ENCODE measurements around the gene HLA-DMB. TPM values are rescaled to one million over a fixed set of nuclear protein-coding genes. Genes with fewer than 3 reads are reported as not detected.

HLA-DMB gene
- polyA plus RNA-seq, 1 donor from 2014 or later: 771 TPM

GRCh38 chr6:32886681-32887383 lies 54.0 kb downstream of the HLA-DMB start:
- Mint-ChIP-seq H3K4me1 (peaks cover 18 to 36% (median 22%) of the 10 kb centered on the region in 3 donors), H3K36me3 (no peaks in the 10 kb centered on the region), H3K4me3 (no peak overlapping the region), H3K27ac (no peak overlapping the region), H3K9me3 (no peaks in the 10 kb centered on the region), H3K27me3 (no peaks in the 10 kb centered on the region)

DNA sequence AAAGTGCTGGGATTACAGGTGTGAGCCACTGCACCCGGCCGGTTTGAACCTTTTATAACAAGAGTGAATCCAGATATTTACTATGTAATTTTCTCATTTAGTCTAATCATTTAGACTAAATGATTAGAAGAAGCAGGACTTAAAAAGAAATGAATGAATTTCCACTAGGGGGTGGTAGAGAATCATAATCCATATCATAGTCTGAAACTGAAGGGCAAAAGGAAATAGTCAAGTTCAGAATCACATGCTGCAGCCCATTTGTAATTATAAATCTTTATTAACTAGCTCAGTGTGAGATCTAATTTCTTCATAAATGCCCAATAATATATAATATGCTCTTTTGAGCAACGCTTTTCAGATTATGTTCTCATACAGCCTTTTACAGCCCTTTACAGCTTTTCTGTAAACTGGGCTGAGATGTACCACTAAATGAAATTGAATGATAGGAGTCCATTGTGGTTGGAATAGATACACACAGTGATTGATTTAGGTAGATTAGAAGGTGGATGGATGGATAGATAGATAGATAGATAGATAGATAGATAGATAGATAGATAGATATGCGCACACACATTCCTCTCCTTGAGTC lies 55.0 kb downstream of the HLA-DMB start:
- Mint-ChIP-seq H3K27ac (peak overlapping the region in 2 of 3 donors; percentile 14 to 43), H3K4me1 (peaks cover 22 to 40% (median 25%) of the 10 kb centered on the region in 3 donors), H3K27me3 (no peaks in the 10 kb centered on the region), H3K4me3 (peak overlapping the region in 1 of 4 donors; percentile 3), H3K9me3 (no peaks in the 10 kb centered on the region), H3K36me3 (no peaks in the 10 kb centered on the region)

Other genes starting within 250 kb of the HLA-DMB start
- 167 TPM for gene HLA-DQA2, start 199.6 kb downstream of the HLA-DMB start, polyA plus RNA-seq
- gene HLA-DQB2, start 177.5 kb downstream of the HLA-DMB start, polyA plus RNA-seq: 121 TPM
- 368 TPM for gene HLA-DOB, start 124.0 kb downstream of the HLA-DMB start, polyA plus RNA-seq
- 26.8 TPM for gene TAP2, start 102.3 kb downstream of the HLA-DMB start, polyA plus RNA-seq
- 366 TPM for gene PSMB8, start 97.0 kb downstream of the HLA-DMB start, polyA plus RNA-seq
- 219 TPM for gene TAP1, start 87.3 kb downstream of the HLA-DMB start, polyA plus RNA-seq
- 695 TPM for gene PSMB9, start 86.8 kb downstream of the HLA-DMB start, polyA plus RNA-seq
- gene HLA-DMA, start 12.1 kb upstream of the HLA-DMB start, polyA plus RNA-seq: 946 TPM
- gene BRD2, start 27.6 kb upstream of the HLA-DMB start, polyA plus RNA-seq: 110 TPM
- gene HLA-DOA, start 68.6 kb upstream of the HLA-DMB start, polyA plus RNA-seq: 363 TPM
- gene HLA-DPA1, start 132.6 kb upstream of the HLA-DMB start, polyA plus RNA-seq: 2,568 TPM
- gene HLA-DPB1, start 135.0 kb upstream of the HLA-DMB start, polyA plus RNA-seq: 2,247 TPM

Data from IgD-negative memory B cell (primary cell).